Measurements from ENCODE around the gene MND1.
A peak's percentile ranks its signal among the peaks of the same experiment; 100 is the strongest.
"Not testable (repeated sequence)": the region's sequence is repeated elsewhere in the genome, so short reads cannot be mapped to it uniquely, and the experiment has no call there.

Gene MND1

DNA sequence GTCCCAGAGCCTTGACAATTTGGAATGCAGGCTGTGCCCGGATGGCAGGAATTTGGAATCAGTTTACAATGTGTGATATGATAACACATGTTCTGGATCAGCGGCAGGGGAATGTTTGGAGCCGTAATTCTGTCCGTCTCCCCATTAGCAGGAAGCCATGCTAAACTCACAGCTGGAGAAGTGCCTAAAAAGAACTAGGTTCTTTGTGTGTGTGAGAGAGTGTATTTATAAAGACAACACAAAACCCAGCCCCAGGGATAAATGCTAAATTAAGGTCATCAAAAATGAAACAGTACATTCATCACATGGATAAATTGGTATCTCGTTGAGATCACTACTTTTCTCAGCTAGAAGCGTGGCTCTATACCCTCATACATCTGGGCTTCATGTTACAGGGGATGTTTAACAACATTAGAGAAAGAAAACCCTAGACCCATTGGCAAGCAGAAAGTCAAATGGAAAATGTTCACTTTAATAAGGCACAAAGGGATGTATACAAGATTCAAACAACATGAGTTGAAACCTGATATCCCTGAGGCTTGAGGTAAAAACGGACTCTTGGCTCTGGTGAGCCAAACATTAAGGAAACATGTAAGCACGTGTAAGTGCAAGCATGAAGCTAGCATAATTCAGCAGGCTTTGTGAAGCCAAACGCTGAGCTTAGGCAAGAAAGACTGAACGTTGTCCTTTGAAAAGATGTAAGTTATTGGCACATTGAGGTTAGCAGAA, 103.7 kb downstream of the MND1 start:
- peak; percentile 9 for DNase-seq

DNA sequence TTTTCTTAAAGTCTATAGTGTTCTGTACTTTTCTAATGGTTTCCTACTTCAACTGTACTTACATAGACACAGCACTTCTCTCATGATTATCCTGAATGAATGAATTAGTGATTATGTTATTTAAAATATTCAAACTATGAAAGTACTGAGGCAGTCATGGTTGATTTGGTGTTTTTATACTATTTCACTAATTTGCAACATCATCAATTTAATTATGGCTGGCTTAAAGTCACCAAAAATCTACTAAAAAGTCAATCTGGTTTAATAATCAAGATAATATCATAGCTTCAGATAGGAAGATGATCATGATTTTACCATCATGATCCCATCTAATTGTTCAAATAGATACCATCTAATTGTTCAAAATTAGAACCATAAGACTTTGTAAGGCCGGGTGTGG, 104.8 kb downstream of the MND1 start:
- no peak for DNase-seq

DNA sequence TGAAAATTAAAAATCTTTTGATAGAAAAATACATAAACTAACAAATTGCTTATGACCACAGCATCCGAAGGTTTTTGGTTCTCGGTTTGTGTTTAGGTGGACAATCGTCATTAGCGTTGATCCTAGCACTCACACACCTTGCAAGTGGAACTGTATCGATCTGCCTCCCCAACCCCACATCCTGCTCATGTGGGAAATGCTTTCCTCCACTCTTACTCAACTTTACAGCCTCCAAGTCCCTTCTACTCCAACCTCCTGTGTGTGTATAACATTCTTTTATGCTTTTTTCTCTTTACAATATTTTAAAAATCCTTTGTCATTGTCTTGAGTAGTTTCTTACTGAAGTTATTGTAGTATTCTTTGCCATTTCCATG, 106.0 kb downstream of the MND1 start:
- no peak for DNase-seq

DNA sequence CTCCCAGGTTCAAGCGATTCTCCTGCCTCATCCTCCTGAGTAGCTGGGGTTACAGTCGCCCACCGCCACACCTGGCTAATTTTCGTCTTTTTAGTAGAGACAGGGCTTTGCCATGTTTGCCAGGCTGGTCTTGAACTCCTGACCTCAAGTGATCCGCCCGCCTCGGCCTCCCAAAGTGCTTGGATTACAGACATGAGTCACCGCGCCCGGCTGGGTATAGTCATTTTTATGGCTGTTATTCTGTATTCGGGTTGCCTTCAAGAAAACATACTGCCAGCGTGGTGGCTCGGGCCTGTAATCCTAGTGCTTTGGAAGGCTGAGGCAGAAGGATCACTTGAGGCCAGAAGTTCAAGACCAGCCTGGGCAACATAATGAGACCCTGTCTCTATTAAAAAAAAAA, 106.7 kb downstream of the MND1 start:
- not testable (repeated sequence) for DNase-seq

DNA sequence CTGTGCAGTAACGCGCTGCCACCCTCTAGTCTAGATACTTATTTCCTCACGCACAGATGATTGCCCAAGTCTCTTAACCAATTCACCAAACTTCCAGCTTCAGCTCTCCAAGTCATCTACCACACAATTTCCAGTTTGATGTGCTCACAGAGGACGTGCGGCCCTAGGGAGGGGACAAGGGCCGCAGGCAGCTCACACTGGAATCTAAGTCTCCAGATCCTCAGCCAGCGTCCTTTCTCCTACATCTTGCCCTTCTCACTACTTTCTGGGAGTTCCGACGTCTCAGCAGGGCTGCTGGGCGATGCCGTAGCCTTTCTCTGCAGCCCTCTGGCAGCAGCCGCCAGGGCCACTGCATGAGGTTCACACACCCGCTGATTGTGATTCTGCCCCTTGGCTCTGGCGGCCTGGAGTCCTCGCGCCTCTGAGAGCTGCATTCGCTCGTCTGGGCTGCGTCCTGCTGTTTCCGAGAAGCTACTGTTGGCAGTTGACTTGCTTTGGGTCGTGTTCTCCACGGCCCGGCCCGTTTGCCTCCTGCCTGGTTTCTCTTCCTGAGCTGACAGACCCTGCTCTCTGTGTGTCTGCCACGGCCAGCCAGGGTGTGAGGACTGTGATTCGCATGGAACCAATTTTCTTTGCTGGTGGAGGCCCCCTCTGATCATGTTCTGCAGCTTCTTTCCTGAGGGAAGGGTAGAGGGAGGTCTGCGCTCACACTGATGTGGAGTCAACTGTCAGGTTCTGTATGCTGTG, 107.6 kb downstream of the MND1 start:
- DNase-seq: no peak

DNA sequence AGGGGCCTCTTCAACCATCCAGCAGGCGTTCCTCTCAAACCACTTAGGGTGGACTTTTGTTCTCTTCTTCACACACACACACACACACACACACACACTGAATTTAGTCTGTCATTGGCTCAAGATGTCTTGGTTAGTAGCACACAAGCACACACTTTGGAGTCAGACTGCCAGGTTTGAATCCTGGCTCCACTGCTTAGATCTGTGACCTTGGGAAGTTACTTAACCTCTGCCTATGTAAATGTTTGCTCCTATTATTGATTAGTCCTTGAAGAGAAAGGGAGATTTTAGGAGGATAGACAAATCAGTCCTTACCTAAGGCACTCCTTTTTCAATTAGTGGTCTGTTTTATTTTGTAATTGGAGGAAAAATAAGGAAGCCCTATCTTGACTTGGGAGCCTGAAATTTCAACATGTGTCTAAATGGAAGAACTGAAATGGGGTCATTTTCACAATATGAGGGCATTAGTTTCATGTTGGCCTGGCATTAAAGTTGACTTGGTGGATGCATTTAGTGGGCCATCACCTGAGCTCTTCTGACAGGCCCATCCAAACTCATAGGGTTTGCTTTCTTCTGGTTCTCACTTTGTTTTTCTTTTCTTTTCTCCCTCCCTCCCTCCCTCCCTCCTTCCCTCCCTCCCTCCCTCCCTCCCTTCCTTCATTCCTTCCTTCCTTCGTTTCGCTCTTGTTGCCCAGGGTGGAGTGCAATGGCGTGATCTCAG, 108.3 kb downstream of the MND1 start:
- DNase-seq: no peak

DNA sequence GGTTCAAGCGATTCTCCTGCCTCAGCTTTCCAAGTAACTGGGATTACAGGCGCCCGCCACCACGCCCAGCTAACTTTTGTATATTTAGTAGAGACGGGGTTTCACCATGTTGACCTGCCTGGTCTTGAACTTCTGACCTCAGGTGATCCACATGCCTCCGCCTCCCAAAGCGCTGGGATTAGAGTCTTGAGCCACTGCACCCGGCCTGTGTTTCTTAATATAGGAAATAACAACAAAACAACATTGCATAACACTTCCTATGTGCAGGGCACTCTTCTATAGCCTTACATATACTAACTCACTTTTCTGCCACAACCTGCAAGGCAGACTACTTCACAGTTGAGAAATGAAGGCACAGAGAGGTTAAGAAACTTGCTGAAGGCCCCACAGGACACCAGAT, 108.9 kb downstream of the MND1 start:
- DNase-seq: no peak

DNA sequence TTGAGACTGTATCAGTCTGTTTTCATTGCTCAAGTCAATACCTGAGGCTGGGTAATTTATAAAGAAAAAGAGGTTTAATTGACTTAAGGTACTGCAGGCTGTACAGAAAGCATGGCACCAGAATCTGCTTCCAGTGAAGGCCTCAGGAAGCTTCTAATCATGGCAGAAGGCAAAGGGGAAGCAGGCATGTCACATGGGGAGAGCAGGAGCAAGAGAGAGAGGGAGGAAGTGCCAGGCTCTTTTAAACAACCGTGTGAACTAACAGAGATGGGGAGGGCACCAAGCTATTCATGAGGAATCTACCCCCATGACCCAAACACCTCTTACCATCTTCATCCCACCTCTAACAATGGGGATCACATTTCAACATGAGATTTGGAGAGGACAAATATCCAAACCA, 114.5 kb downstream of the MND1 start:
- DNase-seq: no peak

DNA sequence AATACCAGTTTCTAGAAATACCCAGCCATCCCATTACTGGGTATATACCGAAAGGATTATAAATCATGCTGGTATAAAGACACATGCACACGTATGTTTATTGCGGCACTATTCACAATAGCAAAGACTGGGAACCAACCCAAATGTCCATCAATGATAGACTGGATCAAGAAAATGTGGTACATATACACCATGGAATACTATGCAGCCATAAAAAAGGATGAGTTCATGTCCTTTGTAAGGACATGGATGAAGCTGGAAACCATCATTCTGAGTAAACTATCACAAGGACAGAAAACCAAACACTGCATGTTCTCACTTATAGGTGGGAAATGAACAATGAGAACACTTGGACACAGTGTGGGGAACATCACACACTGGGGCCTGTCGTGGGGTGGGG, 117.1 kb downstream of the MND1 start:
- not testable (repeated sequence) for DNase-seq

DNA sequence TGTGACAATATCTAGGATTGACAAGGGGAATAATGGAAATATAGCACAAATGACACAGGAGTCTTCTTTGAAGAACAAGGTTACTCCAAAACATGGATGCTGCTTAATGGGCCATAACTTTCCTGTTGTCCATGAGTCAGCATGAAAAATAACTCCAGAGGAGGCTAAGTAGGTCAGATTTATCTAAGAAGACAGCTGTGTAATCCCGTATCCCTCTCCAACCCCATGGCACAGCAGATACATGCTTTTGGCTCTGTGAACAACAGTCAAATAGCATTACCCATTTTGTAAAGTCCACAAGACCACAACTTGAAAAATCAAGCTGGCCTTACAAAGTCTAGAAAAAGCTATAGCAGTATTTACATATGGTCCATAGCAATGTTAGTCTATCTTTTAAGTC, 119.6 kb downstream of the MND1 start:
- DNase-seq: no peak
